Measurements from ENCODE around the gene GRIN2A.
"Not testable (repeated sequence)": the region's sequence is repeated elsewhere in the genome, so short reads cannot be mapped to it uniquely, and the experiment has no call there.

Gene GRIN2A

DNA sequence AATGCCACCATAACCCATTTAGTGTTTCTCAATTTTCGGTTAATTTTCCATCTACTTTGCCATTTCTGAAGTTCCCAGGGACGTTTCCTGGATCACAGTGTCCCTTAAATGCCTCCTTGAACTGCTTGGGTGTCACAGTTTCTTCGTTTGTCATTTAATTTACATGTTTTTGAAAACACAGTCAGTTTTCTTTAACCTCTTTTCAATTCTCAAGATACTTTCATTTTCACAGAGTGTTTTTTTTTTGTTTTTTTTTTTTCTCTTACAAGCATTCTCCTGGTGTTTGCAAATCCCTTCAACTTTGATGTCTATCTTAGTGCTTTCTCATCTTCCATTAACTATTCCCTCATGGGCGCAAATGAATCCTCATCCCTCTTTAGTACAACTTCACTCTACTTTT is 283.7 kb downstream of the GRIN2A start:
- no peaks in the 10 kb centered on the region for H3K4me1 ChIP-seq (ENCODE audit: control insufficient read depth, insufficient read depth, low read length)
- no peak overlapping the region for H3K27ac ChIP-seq (ENCODE audit: insufficient read depth, low read depth, low read length, poor library complexity, severe bottlenecking)
- no peaks in the 10 kb centered on the region for H3K27me3 ChIP-seq (ENCODE audit: control insufficient read depth, insufficient read depth, low read length, poor library complexity, severe bottlenecking)
- H3K9me3 ChIP-seq (ENCODE audit: control insufficient read depth, low read length), result no peaks in the 10 kb centered on the region
- no peak overlapping the region for H3K4me3 ChIP-seq (ENCODE audit: insufficient read depth, low read depth, low read length)
- H3K36me3 ChIP-seq (ENCODE audit: control insufficient read depth, insufficient read depth, low read length), result no peaks in the 10 kb centered on the region
- 65 to 66% methylated on average over 4 of the region's 4 CpGs for WGBS, 2 experiments

DNA sequence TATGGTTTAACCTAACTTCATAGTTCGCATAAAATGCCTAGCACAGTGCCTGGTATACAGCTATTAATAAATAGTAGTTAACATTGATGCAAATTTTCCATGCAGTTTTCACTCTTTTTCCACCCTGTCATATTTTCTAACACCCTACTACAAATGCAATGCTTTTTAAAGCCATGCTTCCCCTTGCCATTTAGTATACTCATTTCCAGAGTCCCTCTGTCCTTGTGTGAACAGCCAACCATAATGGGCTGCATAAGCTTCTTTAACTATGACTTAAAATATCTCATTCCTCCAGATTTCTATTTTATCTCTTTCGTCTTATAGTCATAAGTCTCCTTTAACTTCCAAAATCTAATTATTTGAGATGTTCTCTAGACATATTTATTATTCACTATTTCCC is 284.1 kb downstream of the GRIN2A start:
- no peaks in the 10 kb centered on the region for H3K9me3 ChIP-seq (ENCODE audit: control insufficient read depth, low read length)
- no peaks in the 10 kb centered on the region for H3K4me1 ChIP-seq (ENCODE audit: control insufficient read depth, insufficient read depth, low read length)
- H3K4me3 ChIP-seq (ENCODE audit: insufficient read depth, low read depth, low read length), result no peak overlapping the region
- 92 to 100% methylated on average over 2 of the region's 2 CpGs for WGBS, 2 experiments
- H3K36me3 ChIP-seq (ENCODE audit: control insufficient read depth, insufficient read depth, low read length), result no peaks in the 10 kb centered on the region
- H3K27ac ChIP-seq (ENCODE audit: insufficient read depth, low read depth, low read length, poor library complexity, severe bottlenecking), result no peak overlapping the region
- H3K27me3 ChIP-seq (ENCODE audit: control insufficient read depth, insufficient read depth, low read length, poor library complexity, severe bottlenecking), result no peaks in the 10 kb centered on the region

DNA sequence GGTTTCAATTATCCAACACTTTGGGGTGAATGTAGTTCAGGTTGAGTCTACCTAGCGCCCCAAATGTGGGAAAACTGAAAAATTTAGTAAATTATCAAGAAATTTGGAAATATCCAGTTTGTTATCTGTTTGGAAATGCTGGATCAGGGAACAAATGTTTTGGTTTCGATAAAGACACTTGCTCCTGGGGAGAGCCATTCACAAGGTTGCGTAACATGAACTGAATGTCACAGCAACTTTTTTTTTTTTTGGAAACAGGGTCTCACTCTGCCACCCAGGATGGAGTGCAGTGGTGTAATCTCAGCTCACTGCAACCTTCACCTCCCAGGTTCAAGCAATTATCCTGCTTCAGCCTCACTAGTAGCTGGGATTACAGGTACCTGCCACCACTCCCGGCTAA is 286.4 kb downstream of the GRIN2A start:
- no peaks in the 10 kb centered on the region for H3K9me3 ChIP-seq (ENCODE audit: control insufficient read depth, low read length)
- no peaks in the 10 kb centered on the region for H3K27me3 ChIP-seq (ENCODE audit: control insufficient read depth, insufficient read depth, low read length, poor library complexity, severe bottlenecking)
- H3K27ac ChIP-seq (ENCODE audit: insufficient read depth, low read depth, low read length, poor library complexity, severe bottlenecking), result no peak overlapping the region
- 78 to 84% methylated on average over 4 of the region's 4 CpGs for WGBS, 2 experiments
- no peak overlapping the region for H3K4me3 ChIP-seq (ENCODE audit: insufficient read depth, low read depth, low read length)
- no peaks in the 10 kb centered on the region for H3K36me3 ChIP-seq (ENCODE audit: control insufficient read depth, insufficient read depth, low read length)
- no peaks in the 10 kb centered on the region for H3K4me1 ChIP-seq (ENCODE audit: control insufficient read depth, insufficient read depth, low read length)

DNA sequence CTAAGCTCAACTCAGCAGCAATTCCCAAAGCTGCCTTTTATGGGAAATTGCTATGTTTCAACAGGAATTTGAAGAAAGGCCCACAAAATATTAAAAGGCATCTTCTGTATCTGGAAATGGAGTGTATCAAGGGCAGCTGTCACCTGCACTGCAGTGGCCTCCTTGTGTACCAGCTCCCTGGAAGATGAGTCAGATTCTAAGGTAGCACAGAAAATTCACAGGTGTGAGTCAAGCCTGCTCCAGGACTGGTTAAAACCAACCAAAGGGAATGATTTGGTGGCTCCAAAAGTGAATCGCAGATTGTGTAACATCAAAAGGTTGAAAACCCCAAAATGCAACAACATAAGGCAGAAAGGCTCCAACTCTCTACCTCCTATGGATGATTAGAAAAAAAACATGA is 296.4 kb downstream of the GRIN2A start:
- no peak overlapping the region for H3K4me3 ChIP-seq (ENCODE audit: insufficient read depth, low read depth, low read length)
- 84 to 90% methylated on average over 1 of the region's 1 CpG for WGBS, 2 experiments
- no peaks in the 10 kb centered on the region for H3K4me1 ChIP-seq (ENCODE audit: control insufficient read depth, insufficient read depth, low read length)
- H3K27ac ChIP-seq (ENCODE audit: insufficient read depth, low read depth, low read length, poor library complexity, severe bottlenecking), result no peak overlapping the region
- H3K27me3 ChIP-seq (ENCODE audit: control insufficient read depth, insufficient read depth, low read length, poor library complexity, severe bottlenecking), result no peaks in the 10 kb centered on the region
- no peaks in the 10 kb centered on the region for H3K36me3 ChIP-seq (ENCODE audit: control insufficient read depth, insufficient read depth, low read length)
- no peaks in the 10 kb centered on the region for H3K9me3 ChIP-seq (ENCODE audit: control insufficient read depth, low read length)

DNA sequence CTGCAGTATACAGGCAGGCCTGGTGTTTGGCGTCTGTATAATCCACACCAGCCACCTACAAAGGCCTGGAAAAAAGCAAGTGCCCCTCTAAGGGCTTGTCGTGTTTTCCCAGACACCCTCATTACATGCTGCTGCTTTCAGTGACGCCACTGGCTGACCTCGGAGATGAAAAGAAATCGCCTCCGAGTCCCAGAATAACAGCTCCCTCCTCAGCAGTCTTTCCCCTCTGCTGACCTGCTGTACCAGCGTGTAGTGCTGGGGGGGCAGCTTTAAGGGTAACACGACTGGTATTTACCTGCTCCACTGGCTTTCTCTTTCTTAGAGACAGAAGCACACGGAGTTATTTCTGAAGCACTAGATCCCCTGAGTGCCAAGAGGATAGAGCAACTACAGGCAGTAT is 296.8 kb downstream of the GRIN2A start:
- no peak overlapping the region for H3K4me3 ChIP-seq (ENCODE audit: insufficient read depth, low read depth, low read length)
- H3K27ac ChIP-seq (ENCODE audit: insufficient read depth, low read depth, low read length, poor library complexity, severe bottlenecking), result no peak overlapping the region
- WGBS, 2 experiments, result 51 to 53% methylated on average over 9 of the region's 9 CpGs

DNA sequence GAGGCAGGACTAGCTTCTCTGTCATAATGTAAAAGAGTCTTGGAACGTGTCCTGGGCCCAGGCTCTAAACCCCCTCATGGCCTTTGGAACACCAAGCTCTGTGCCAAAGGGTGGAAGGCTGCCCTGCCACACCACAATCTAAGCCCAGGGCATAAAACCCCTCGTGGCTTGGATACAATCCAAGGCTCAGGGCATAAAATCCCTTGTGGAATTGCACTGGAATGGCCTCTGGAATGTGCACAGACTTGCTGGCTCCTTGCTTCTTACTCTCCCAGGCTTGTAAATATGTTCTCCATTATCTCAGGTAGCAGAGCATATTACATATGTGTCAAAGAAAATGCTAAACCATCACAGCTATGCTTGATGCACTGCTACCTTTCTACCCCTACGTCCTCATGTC is 306.2 kb downstream of the GRIN2A start:
- H3K4me1 ChIP-seq (ENCODE audit: control insufficient read depth, insufficient read depth, low read length); H3K36me3 ChIP-seq (ENCODE audit: control insufficient read depth, insufficient read depth, low read length); H3K9me3 ChIP-seq (ENCODE audit: control insufficient read depth, low read length); H3K4me3 ChIP-seq (ENCODE audit: insufficient read depth, low read depth, low read length); H3K27ac ChIP-seq (ENCODE audit: insufficient read depth, low read depth, low read length, poor library complexity, severe bottlenecking); H3K27me3 ChIP-seq (ENCODE audit: control insufficient read depth, insufficient read depth, low read length, poor library complexity, severe bottlenecking): not testable (repeated sequence)
- 71 to 76% methylated on average over 3 of the region's 3 CpGs for WGBS, 2 experiments

More for the DNA sequence above, 296.8 kb downstream of the GRIN2A start:
- H3K4me1 ChIP-seq (ENCODE audit: control insufficient read depth, insufficient read depth, low read length), result no peaks in the 10 kb centered on the region
- H3K9me3 ChIP-seq (ENCODE audit: control insufficient read depth, low read length), result no peaks in the 10 kb centered on the region
- no peaks in the 10 kb centered on the region for H3K27me3 ChIP-seq (ENCODE audit: control insufficient read depth, insufficient read depth, low read length, poor library complexity, severe bottlenecking)
- no peaks in the 10 kb centered on the region for H3K36me3 ChIP-seq (ENCODE audit: control insufficient read depth, insufficient read depth, low read length)

DNA sequence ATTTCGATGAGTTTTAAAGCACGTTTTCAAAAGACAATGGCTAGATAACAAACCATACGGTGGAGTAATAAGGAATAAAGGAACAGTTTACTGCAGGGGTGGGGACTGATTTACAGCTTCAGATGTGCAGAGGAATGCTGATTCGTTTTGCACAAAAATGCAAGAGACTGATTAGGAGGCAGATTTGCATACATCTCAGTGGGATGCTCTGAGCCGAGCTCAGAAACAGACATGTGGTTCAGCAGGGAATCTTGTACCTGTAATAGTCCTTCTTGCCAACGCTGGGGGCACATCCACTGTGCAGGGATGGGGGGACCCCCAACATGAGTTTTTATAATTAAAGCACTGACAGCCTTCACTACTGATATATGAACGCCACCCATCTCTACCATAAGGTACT is 308.0 kb downstream of the GRIN2A start:
- Histone ChIP-seq H3K9me3 (ENCODE audit: control insufficient read depth, low read length) (no peaks in the 10 kb centered on the region), H3K27me3 (ENCODE audit: control insufficient read depth, insufficient read depth, low read length, poor library complexity, severe bottlenecking) (no peaks in the 10 kb centered on the region), H3K27ac (ENCODE audit: insufficient read depth, low read depth, low read length, poor library complexity, severe bottlenecking) (no peak overlapping the region), H3K36me3 (ENCODE audit: control insufficient read depth, insufficient read depth, low read length) (no peaks in the 10 kb centered on the region), H3K4me1 (ENCODE audit: control insufficient read depth, insufficient read depth, low read length) (peaks cover 7% of the 10 kb centered on the region), H3K4me3 (ENCODE audit: insufficient read depth, low read depth, low read length) (no peak overlapping the region)
- 44 to 45% methylated on average over 7 of the region's 7 CpGs for WGBS, 2 experiments

DNA sequence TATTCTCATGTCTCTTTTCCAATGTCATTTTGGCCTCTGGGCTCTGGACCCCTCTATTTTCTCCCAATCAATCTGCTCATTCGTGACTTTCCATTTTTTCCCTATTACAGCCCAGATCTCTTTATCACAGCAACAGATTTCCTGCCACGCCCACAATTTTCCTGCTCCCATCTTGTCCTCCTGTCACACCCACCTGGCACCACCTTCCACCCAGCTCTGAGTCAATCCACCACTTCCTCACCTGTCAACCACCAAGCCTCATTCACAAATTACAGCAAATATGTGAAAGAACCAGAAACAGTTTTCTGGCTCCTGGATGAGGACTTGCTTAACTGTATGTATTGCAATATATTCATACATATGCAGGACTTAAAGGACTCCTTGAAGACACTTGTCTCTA is 311.3 kb downstream of the GRIN2A start:
- H3K27me3 ChIP-seq (ENCODE audit: control insufficient read depth, insufficient read depth, low read length, poor library complexity, severe bottlenecking), result no peaks in the 10 kb centered on the region
- H3K36me3 ChIP-seq (ENCODE audit: control insufficient read depth, insufficient read depth, low read length), result no peaks in the 10 kb centered on the region
- H3K9me3 ChIP-seq (ENCODE audit: control insufficient read depth, low read length), result no peaks in the 10 kb centered on the region
- 92 to 95% methylated on average over 2 of the region's 2 CpGs for WGBS, 2 experiments
- peaks cover 7% of the 10 kb centered on the region for H3K4me1 ChIP-seq (ENCODE audit: control insufficient read depth, insufficient read depth, low read length)
- H3K4me3 ChIP-seq (ENCODE audit: insufficient read depth, low read depth, low read length), result no peak overlapping the region
- no peak overlapping the region for H3K27ac ChIP-seq (ENCODE audit: insufficient read depth, low read depth, low read length, poor library complexity, severe bottlenecking)

DNA sequence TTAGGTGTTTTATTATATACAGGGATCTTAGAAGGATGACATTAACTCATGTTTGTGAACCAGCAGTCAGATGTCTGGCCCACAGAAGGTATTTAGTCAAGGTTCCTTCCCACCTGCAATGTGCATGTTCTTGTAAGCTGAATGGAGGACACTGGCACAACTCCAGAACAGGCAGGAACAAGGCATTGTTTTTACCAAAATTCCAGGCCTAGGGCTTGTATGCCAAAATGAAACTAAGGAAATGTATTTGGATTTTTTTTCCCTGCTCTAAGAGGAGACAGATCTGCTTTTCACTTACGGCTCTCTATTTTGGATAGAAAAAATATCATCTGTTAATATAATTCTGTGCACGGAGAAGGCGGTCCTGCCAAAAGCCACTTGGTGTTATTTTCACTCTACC is 312.5 kb downstream of the GRIN2A start:
- WGBS, 2 experiments, result 95 to 97% methylated on average over 3 of the region's 3 CpGs
- Histone ChIP-seq H3K27me3 (ENCODE audit: control insufficient read depth, insufficient read depth, low read length, poor library complexity, severe bottlenecking) (no peaks in the 10 kb centered on the region), H3K27ac (ENCODE audit: insufficient read depth, low read depth, low read length, poor library complexity, severe bottlenecking) (no peak overlapping the region), H3K36me3 (ENCODE audit: control insufficient read depth, insufficient read depth, low read length) (no peaks in the 10 kb centered on the region), H3K4me1 (ENCODE audit: control insufficient read depth, insufficient read depth, low read length) (peaks cover 7% of the 10 kb centered on the region), H3K4me3 (ENCODE audit: insufficient read depth, low read depth, low read length) (no peak overlapping the region), H3K9me3 (ENCODE audit: control insufficient read depth, low read length) (no peaks in the 10 kb centered on the region)

DNA sequence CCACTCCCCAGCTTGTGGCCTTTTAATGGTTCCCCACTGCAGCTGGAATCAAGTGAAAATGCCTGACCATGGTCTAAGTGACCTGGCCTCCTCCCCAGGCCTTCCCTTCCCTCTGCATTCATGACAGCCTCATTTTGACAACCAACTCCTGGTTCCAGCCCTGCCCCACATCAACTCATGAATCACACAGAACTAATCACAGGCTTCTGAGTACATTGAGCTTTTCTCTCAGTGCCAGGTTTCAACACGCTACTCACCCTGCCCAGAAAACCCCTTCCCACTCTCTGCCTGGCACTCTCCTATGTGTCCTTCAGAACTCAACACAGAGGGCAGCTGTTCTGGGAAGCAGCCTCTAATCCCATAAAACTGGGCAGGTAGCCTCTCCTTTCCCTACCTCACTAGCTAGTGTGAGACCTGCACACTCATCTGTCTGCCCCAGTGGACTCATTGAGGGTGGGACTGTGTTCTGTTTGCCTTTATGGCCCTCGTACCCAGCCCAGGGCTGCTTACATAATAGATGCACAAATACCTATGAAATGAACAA is 313.6 kb downstream of the GRIN2A start:
- Histone ChIP-seq H3K9me3 (ENCODE audit: control insufficient read depth, low read length) (no peaks in the 10 kb centered on the region), H3K27me3 (ENCODE audit: control insufficient read depth, insufficient read depth, low read length, poor library complexity, severe bottlenecking) (no peaks in the 10 kb centered on the region), H3K27ac (ENCODE audit: insufficient read depth, low read depth, low read length, poor library complexity, severe bottlenecking) (no peak overlapping the region), H3K4me3 (ENCODE audit: insufficient read depth, low read depth, low read length) (no peak overlapping the region), H3K4me1 (ENCODE audit: control insufficient read depth, insufficient read depth, low read length) (no peaks in the 10 kb centered on the region), H3K36me3 (ENCODE audit: control insufficient read depth, insufficient read depth, low read length) (no peaks in the 10 kb centered on the region)
- WGBS, 2 experiments, result 89 to 91% methylated on average over 2 of the region's 2 CpGs

DNA sequence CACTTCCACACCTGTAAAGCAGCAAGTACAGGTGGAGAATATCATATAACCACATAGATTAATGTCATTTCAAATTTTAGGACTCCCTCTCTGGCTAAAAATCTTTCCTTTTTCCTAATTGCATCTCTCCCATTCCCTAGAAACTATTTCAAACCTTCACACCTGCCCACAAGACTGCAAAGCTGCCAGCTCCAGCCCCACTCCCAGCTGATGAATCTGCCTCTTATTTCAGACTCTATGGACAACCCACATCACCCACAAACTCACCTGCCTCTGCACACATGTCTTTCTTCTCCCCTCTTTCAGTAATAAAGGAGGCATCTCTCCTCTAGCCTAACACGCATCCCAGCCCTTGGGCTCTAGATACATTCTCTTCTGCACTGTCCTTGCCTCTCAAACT is 315.1 kb downstream of the GRIN2A start:
- H3K4me1 ChIP-seq (ENCODE audit: control insufficient read depth, insufficient read depth, low read length), result no peaks in the 10 kb centered on the region
- no peaks in the 10 kb centered on the region for H3K27me3 ChIP-seq (ENCODE audit: control insufficient read depth, insufficient read depth, low read length, poor library complexity, severe bottlenecking)
- H3K4me3 ChIP-seq (ENCODE audit: insufficient read depth, low read depth, low read length), result no peak overlapping the region
- no peaks in the 10 kb centered on the region for H3K9me3 ChIP-seq (ENCODE audit: control insufficient read depth, low read length)
- no peaks in the 10 kb centered on the region for H3K36me3 ChIP-seq (ENCODE audit: control insufficient read depth, insufficient read depth, low read length)
- no peak overlapping the region for H3K27ac ChIP-seq (ENCODE audit: insufficient read depth, low read depth, low read length, poor library complexity, severe bottlenecking)
- 89 to 98% methylated on average over 1 of the region's 1 CpG for WGBS, 2 experiments

Data from ectodermal cell (in vitro differentiated cells).